Activated T-cell treated with anti-CD3 and anti-CD28 coated beads for 1 hour (primary cell): ENCODE results near the gene SRA1.

Experiments used
- DNase-seq: peaks from one replicate; pipeline ENCODE4 v3.0.0-alpha.2; 2020; ENCODE audit warnings: low read depth

The SRA1 gene

GRCh38 chr5:140570058-140570457 is 12.8 kb upstream of the SRA1 start:
- DNase-seq = no peak

GRCh38 chr5:140569197-140569596 is 11.9 kb upstream of the SRA1 start:
- DNase-seq = no peak

GRCh38 chr5:140568443-140569063 is 11.3 kb upstream of the SRA1 start:
- no peak for DNase-seq

GRCh38 chr5:140567871-140568270 is 10.6 kb upstream of the SRA1 start:
- DNase-seq = no peak

GRCh38 chr5:140567136-140567818 is 10.0 kb upstream of the SRA1 start:
- DNase-seq = no peak

GRCh38 chr5:140566665-140567064 is 9.4 kb upstream of the SRA1 start:
- DNase-seq = no peak

GRCh38 chr5:140565780-140566095 is 8.5 kb upstream of the SRA1 start:
- DNase-seq = no peak

- no peak for DNase-seq
Observed at GRCh38 chr5:140565024-140565779, 7.9 kb upstream of the SRA1 start.

GRCh38 chr5:140564196-140565023 is 7.1 kb upstream of the SRA1 start, which contains the start of the genes APBB3 and SLC35A4:
Gene APBB3, minus strand, starts transcription at chr5:140564598. Its CDS starts 353 bp downstream, at chr5:140564245.
Gene SLC35A4, plus strand, starts transcription at chr5:140564828. Its CDS starts 2,342 bp downstream, at chr5:140567170.
- peak; percentile 89 for DNase-seq

- DNase-seq = no peak
Observed at GRCh38 chr5:140563596-140563995, 6.3 kb upstream of the SRA1 start.

GRCh38 chr5:140561753-140562523 is 4.7 kb upstream of the SRA1 start:
- no peak for DNase-seq

- no peak for DNase-seq
Observed at GRCh38 chr5:140560227-140560626, 3.0 kb upstream of the SRA1 start.

GRCh38 chr5:140558542-140558941 is 1.3 kb upstream of the SRA1 start:
- DNase-seq = no peak

GRCh38 chr5:140557965-140558364 is 692 bp upstream of the SRA1 start:
- DNase-seq = no peak

- DNase-seq = no peak
Observed at GRCh38 chr5:140556438-140556837, 835 bp downstream of the SRA1 start.

GRCh38 chr5:140555747-140556312 is 1.4 kb downstream of the SRA1 start:
- no peak for DNase-seq

GRCh38 chr5:140554454-140554853 is 2.8 kb downstream of the SRA1 start:
- no peak for DNase-seq

GRCh38 chr5:140553657-140554056 is 3.6 kb downstream of the SRA1 start:
- no peak for DNase-seq

- no peak for DNase-seq
Observed at GRCh38 chr5:140551872-140552271, 5.4 kb downstream of the SRA1 start.

- no peak for DNase-seq
Observed at GRCh38 chr5:140550147-140551079, 6.9 kb downstream of the SRA1 start.
